ENCODE measurements around the gene AP1S1.
A peak's percentile ranks its signal among the peaks of the same experiment; 100 is the strongest.

The AP1S1 gene

GRCh38 chr7:101159696-101160674 lies 5.7 kb downstream of the AP1S1 start:
- DNase-seq = no peak

GRCh38 chr7:101160910-101161309 lies 6.6 kb downstream of the AP1S1 start:
- no peak for DNase-seq

- no peak for DNase-seq
These were observed 7.6 kb downstream of the AP1S1 start for GRCh38 chr7:101161692-101162471.

GRCh38 chr7:101162551-101163278 lies 8.4 kb downstream of the AP1S1 start:
- DNase-seq = peak; percentile 50

GRCh38 chr7:101163279-101164070 lies 9.2 kb downstream of the AP1S1 start:
- peak; percentile 42 for DNase-seq

- DNase-seq = no peak
These were observed 10.0 kb downstream of the AP1S1 start for GRCh38 chr7:101164071-101164840.

GRCh38 chr7:101165075-101165957 lies 11.0 kb downstream of the AP1S1 start, which contains the start of gene VGF:
Gene VGF (minus strand): TSS chr7:101165569. CDS start chr7:101164843, 726 bp downstream.
- peak; percentile 94 for DNase-seq

- DNase-seq = no peak
These were observed 11.8 kb downstream of the AP1S1 start for GRCh38 chr7:101165958-101166647.

- DNase-seq = no peak
These were observed 12.3 kb downstream of the AP1S1 start for GRCh38 chr7:101166648-101166908.

- DNase-seq = no peak
These were observed 12.8 kb downstream of the AP1S1 start for GRCh38 chr7:101166909-101167644.

- no peak for DNase-seq
These were observed 13.6 kb downstream of the AP1S1 start for GRCh38 chr7:101167645-101168411.

GRCh38 chr7:101168412-101169049 lies 14.3 kb downstream of the AP1S1 start:
- DNase-seq = no peak

GRCh38 chr7:101169110-101169837 lies 15.0 kb downstream of the AP1S1 start:
- no peak for DNase-seq

GRCh38 chr7:101169838-101170551 lies 15.7 kb downstream of the AP1S1 start:
- peak; percentile 24 for DNase-seq

- no peak for DNase-seq
These were observed 16.6 kb downstream of the AP1S1 start for GRCh38 chr7:101170617-101171441.

Measured in NCI-H774 (cell line).